Measurements from ENCODE around the gene MYO5C.
"Not testable (repeated sequence)": the region's sequence is repeated elsewhere in the genome, so short reads cannot be mapped to it uniquely, and the experiment has no call there.

MYO5C gene

GRCh38 chr15:52200831-52201365, 94.7 kb downstream of the MYO5C start:
- no peak for DNase-seq (ENCODE audit: low read depth)

- DNase-seq (ENCODE audit: low read depth) = no peak
These were observed 96.3 kb downstream of the MYO5C start for GRCh38 chr15:52199271-52199670.

DNA sequence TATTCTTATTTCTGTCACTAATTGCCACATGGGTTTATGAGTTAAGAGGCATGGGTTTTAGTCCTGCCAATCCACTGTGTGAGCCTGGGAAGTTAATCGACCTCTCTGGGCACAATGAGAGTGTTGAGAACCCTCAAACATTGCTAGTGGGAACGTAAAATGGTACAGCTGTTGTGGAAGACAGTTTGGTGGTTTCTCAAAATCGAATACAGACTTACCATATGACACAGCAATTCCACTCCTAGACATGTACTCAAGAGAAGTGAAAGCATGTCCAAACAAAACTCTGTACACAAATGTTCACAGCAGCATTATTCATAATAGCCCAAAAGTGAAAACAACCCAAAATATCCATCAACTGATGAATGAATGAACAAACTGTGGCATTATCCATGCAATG, 98.7 kb downstream of the MYO5C start:
- DNase-seq (ENCODE audit: low read depth) = no peak

DNA sequence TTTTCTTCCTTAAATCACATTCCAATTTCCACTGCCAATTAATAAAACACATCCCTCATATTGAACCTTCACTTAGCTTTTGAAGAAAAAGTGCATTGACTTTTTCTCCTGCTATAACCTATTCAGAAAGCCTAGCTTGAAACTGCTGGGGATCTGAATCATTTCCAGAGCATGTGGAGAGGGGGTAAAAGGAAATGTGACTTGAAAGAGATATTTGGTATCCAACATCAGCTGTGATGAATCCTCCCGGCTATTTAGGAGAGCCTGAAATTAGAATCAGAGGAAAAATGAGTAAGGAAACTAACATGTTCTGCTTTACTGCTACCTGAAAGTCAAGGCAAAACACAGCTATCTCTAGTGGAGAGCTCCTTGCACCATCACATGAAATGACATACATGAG, 101.8 kb downstream of the MYO5C start:
- DNase-seq (ENCODE audit: low read depth) = no peak

DNA sequence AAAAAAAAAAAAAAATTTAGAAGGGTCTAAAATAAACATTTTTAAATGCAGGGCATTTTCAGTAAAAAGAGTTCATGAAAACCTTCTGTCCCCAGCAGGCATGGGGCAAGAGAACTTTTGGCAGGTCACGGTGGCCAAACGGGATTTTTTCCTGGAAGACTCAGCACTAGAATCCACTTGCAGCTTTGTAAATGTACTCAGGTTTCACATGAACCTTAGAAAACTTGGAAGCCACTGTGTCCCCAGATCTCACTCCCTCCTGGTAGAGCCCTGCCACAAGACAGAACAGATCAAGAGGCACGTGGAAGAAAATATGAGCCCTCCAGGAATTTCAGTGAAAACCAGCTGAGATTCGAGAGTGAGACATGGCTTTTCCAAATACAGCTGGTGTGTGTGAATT, 102.3 kb downstream of the MYO5C start:
- DNase-seq (ENCODE audit: low read depth) = no peak

DNA sequence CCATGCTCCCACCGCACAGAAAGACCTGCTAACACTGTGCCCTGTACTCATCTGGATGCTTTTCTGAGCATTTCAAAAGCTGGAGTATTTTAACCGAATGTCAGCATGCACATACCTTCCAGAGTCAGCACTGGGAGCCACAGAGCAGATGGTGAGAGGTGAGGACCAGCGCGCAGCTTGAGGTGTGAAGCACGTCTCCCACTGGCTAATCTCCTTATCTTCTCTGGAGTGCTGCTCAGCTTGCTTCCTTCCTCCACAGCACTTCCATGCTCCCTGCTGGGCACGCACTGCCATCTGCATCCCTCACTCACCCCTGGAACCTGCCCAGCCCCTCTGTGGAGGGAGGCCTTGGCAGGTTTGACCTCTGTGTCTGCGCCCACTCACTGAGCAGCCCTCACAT, 104.4 kb downstream of the MYO5C start, which contains the start of gene GNB5:
GNB5 (minus strand) TSS at position 186 of the 400 bp plus-strand sequence. CDS start 6,716 bp downstream, outside the sequence.
- no peak for DNase-seq (ENCODE audit: low read depth)

DNA sequence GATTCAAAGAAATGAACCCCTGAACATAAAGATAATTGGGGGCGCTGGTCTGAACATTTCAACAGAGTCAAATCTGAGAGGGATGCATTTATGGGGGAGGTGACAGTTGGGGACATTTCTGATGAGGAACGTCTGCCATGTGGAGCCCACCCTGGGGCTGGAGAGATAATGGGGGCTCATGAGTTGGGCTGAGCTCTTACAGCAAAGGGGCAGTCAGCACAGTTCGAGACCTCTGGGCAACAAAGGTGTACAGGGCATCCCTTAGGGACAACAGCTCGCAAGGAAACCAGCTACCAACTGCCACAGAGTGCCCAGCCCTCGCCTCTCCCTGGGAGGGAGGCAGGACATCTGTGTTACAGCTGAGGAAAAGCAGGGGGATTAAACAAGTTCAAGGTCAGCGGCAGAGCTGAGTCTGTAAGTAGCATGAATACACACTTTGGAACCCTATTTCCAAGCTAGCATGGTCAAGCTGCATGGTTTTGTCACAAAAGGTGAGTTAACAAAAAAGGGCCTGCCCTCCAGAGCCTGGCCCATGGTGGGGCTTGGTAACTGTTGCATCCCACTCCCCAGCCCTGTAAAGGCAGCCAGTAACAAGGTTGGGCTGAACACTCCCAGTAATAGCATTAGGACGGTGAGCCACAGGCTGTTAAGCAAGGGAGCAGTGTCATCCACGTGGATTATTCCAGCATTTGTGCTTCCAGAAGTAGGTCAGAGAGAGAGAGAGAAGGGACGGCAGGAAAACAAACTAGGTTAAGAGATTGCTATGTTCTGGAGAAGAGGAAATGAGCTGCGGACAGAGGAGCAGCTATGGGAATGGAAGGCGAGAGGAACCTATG, 108.7 kb downstream of the MYO5C start:
- no peak for DNase-seq (ENCODE audit: low read depth)

- DNase-seq (ENCODE audit: low read depth) = no peak
These were observed 110.4 kb downstream of the MYO5C start for GRCh38 chr15:52185151-52185561.

GRCh38 chr15:52184721-52185120, 110.9 kb downstream of the MYO5C start:
- no peak for DNase-seq (ENCODE audit: low read depth)

DNA sequence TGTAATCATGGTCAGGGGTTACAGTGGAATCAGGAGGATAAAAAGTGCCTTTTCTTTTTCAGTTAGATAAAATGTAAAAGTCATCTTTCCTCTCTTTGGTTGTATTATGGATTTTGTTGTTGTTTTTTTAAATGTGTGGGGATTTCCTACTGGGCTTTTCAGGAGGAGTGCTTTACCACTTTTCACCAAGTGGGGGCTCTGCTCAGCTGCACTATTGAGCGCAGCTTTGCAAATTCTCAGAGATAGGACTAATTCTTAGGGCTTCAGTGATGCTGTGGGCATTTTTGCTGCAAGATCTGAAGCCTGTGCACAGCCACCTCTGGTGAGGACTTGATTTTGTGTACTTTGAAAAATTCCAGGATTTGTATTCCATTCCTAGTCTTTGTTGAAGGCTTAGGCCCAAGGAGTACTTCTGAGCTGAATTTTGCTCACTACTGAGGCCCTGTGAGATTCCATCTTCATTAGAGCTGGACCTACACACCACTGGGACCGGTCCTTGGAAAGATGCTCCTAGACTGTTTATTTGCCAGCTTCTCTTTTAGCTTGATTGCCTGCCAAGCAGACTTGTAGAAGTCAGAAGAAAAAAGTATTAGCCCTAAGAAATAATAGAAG, 111.9 kb downstream of the MYO5C start:
- DNase-seq (ENCODE audit: low read depth) = no peak

DNA sequence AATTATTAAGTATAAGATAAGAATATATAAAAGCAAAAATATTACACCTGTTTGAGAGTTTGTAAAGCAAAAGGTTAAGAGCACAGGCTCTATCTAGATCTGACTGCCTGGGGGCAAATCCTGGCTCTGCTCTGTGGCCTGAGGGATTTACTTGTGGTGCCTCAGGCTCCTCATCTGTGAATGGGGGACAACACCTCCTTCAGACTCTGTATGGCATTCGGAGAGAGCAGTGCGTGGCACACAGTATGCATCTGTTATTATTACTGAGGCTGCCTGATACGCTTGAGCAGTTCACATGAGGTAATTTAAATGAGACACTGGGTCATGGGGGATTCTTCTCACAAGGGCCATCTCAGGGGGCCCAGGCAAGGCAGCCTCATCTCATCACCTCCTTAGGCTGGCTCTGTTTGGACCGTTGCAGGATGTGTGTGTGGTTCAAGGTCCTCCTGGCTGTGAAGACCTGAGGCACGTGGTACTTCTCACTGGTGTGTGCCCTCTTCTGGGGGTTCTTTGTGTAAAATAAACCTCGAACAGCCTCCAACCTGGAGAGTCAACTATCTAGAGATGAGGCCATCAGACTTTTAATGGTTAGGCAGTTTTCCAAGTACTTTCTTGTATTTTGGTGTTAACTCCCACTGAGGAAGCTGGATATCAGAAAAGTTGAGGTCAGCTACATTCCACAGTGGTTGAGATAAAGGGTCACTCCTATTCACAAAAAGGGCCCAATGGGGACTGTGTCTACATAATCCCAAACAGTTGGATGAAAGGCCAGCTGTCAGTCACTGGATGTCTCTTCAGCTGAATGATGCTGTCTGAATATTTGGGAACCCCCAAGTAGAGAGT, 113.4 kb downstream of the MYO5C start:
- DNase-seq (ENCODE audit: low read depth) = no peak

- DNase-seq (ENCODE audit: low read depth) = no peak
These were observed 114.7 kb downstream of the MYO5C start for GRCh38 chr15:52180851-52181450.

GRCh38 chr15:52180196-52180835, 115.3 kb downstream of the MYO5C start:
- DNase-seq (ENCODE audit: low read depth) = no peak

DNA sequence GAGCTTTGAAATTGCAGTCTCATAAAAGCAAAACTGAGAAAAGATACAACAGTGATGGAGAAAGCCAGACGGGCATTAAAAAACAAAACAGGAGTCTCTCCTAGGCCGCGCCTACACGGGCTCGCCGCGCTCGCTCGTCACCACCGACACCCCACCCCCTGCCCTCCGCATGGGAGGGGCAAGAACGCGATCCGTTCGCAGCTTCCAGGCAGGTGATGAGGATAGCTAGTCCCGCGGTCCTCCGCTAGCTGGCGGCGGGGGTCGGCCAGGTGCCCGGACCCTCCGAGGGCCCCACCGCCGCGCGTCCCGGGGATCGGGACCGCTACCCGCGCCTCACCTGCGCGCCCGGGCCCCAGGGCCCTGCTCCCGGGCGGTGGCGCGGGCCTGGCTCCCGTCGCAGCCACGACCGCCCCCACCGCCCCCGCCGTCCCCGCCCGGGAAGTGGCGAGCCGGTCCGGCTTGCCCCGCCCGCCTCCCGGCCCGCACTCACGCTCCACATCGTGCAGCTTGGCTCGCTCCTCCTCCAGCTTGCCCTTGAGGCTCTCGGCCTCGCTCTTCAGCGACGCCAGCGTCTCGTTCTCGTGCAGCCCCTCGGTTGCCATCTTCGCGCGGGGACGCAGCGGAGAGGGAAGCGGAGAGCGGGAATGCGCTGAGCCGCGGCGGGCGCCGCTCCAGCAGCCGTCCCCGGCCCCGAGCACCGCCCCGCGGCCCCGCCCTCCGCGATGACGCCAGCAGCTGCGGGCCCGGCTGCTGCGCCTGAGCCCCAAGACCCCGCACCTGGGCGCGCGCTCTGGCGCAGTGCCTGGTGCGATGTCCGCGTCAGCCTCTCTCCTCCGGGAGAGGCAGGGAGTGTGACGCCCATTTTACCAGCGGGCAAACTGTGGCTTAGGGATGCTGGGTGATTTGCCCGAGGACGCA, 116.1 kb downstream of the MYO5C start:
- DNase-seq (ENCODE audit: low read depth) = peak; percentile 81

DNA sequence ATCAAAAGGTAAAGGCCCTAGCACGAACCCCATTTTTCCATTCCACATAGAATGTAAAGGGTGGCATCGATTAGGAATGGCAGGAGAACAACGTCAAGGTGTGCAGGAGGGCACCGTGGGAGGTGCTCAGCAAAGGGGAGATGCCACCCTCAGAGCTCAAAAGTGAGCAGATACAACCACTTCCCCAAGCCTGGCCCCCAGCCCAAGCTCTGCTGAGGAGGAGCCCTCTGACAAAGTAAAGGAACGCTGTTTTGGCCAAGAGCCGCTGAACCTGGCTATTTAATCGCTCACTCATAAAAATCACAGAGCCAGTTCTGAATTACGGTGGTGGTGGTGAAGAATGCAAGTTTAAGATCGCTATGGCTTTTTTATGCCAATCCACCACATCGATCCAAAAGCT, 116.8 kb downstream of the MYO5C start:
- DNase-seq (ENCODE audit: low read depth) = no peak

DNA sequence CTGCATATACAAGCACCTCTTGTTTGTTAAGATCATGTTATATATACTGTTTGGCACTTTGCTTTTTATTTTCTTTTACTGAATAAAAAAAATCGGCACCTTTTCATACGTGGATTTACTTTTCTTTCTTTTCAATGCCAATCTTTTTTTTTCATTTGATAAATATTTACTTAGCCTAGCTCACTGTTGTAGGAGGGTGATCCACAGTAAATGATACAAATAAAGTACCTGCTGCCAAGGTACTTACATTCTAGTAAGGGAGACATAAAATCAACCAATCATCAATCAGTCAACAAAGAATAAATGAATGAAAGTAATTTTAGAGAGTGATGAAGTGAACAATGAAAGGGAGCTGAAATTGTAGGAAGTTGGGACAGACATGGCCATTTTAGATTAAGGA, 122.7 kb downstream of the MYO5C start:
- DNase-seq (ENCODE audit: low read depth) = no peak

- DNase-seq (ENCODE audit: low read depth) = no peak
These were observed 123.8 kb downstream of the MYO5C start for GRCh38 chr15:52171807-52172206.

- DNase-seq (ENCODE audit: low read depth) = no peak
These were observed 124.2 kb downstream of the MYO5C start for GRCh38 chr15:52171386-52171785.

DNA sequence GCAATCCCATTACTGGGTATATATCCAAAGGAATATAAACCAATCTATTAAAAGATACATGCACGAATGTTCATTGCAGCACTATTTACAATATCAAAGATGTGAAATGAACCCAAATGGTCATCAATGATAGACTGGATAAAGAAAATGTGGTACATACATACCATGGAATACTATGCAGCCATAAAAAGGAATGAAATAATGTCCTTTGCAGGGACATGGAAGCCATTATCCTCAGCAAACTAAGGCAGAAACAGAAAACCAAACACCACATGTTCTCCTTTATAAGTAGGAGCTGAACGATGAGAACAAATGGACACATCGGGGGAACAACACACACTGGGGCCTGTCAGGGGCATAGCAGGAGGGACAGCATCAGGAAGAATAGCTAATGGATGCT, 125.4 kb downstream of the MYO5C start:
- DNase-seq (ENCODE audit: low read depth) = not testable (repeated sequence)

- not testable (repeated sequence) for DNase-seq (ENCODE audit: low read depth)
These were observed 130.0 kb downstream of the MYO5C start for GRCh38 chr15:52165494-52166131.

All from stimulated activated CD8-positive, alpha-beta memory T cell treated with anti-CD3 and anti-CD28 coated beads, Interleukin-12 subunit alpha, Interleukin-12 subunit beta, amount 100 ng/mL, for 1 hour (primary cell).